Pons (tissue), 1 donor: ENCODE results near the gene AMFR.

Experiments used
- DNase-seq: peaks from one replicate; pipeline ENCODE4 v3.0.0-alpha.2; 2016; ENCODE audit warnings: low spot score

Gene AMFR

DNA sequence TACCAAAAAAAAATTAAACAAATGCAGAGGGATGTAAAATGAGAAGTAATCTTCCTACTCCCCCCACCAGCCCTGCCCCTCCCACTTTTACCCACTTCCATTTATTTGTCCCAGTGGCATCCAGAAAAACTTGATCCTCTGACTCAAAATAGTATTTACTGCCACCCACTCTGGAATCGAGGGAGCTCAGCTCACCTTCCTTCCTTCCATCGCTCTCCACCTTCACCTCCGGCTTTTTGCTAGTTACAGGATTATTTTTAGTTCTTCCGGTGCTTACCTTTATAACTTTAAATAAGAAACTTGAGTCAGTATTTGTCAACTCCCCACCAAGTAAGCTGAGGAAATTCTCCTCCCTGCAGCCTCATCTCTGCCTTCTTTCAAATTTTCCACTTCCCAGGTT is 94.9 kb downstream of the AMFR start:
- no peak for DNase-seq

- no peak for DNase-seq
These were observed 95.5 kb downstream of the AMFR start for GRCh38 chr16:56329887-56330286.

GRCh38 chr16:56328276-56329022 is 96.9 kb downstream of the AMFR start:
- DNase-seq: no peak

GRCh38 chr16:56327929-56328258 is 97.5 kb downstream of the AMFR start:
- DNase-seq: no peak

GRCh38 chr16:56327071-56327928 is 98.0 kb downstream of the AMFR start:
- peak; percentile 56 for DNase-seq

DNA sequence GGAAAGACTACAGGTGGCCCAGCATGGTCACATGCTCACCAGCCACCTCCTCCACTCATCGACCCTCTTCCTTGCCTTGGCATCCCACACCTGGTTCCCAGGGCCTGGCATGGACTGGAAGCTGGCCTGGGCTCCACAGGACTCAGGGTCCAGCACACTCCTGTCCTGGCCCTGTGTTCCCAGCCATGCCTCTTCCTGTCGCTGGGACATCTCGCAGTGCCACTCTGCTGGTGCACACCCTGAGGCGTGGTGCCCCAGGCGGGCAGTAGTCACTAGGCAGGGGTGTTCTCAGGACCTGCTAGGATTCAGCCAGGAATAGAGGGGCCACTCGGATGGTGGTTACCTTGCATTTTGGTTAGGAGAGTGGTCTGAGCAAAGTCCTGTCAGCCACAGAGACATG is 99.4 kb downstream of the AMFR start:
- DNase-seq: no peak

GRCh38 chr16:56324406-56324805 is 100.9 kb downstream of the AMFR start:
- no peak for DNase-seq

- no peak for DNase-seq
These were observed 103.8 kb downstream of the AMFR start for GRCh38 chr16:56321571-56321970.

DNA sequence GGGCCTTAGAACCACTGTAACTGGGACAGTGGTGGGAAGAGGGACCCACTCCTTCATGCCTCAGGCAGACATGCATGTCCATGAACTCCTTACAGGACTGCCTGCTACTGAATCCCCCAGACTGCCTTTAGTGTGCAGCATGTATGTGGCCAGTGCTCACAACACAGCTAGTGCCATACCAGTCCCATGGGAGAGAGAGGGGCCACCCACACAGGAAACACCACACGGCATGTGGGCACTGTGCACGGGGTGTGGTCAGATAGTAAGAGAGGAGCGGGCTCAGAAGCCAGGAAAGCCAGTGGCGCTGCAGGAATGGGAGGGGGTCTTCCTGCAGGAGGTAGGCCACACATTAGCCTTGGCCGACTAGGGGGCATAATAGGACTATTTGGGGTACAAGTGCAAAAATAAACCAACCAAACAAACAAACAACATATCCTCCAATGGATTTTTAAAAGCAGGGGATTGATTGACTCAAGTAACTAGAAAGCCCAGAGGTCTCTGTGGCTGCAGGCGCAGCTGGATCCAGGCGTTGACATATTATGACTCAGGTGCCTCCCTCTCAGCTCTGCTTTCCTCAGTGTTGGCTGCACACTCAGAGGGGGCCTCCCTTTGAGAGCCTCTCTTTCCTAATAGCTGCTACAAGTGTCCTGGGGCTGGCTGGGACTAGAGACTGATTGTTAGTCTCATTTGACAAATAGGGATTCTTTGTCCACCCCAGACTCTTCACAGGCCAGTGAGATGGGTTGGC is 104.4 kb downstream of the AMFR start:
- peak; percentile 57 for DNase-seq

DNA sequence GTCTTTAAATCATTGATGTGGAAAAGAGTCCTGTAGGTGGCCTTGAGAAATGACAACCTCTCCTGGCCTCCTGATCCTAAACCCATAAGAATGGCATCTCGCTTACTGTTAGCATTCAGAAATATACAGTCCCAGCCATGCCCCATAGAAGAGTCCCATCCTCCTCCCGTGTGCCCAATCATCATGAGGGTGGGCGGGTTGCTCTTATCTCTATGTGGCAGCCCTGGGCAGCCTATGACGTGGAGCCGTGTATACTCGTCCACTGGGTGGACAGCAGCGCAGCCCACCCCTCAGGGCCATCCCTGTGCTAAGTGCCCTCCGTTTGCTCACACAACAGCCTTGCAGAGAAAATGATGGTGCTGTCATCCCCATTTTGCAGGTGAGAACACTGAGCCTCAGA is 105.3 kb downstream of the AMFR start:
- DNase-seq: no peak

DNA sequence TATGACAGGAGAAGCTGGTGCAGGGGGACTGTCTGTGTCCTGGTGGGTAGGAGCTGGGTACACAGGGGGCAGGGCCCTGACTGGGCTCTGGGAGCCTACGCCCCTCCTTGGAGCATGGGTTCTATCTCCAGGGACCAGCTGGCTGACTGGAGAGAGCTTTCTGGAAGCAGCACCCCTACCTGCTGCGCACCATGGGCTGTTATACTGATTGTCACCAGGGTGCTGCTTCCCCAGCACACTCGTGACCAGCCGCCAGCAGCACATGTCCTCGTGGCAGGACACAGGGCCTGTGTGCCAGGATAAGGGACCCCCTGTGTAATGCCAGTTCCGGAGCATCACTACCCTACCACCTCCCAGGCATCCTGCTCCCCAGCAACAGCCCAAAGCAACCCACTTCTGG is 106.0 kb downstream of the AMFR start:
- peak; percentile 73 for DNase-seq

GRCh38 chr16:56318827-56319140 is 106.6 kb downstream of the AMFR start:
- DNase-seq: peak; percentile 56

DNA sequence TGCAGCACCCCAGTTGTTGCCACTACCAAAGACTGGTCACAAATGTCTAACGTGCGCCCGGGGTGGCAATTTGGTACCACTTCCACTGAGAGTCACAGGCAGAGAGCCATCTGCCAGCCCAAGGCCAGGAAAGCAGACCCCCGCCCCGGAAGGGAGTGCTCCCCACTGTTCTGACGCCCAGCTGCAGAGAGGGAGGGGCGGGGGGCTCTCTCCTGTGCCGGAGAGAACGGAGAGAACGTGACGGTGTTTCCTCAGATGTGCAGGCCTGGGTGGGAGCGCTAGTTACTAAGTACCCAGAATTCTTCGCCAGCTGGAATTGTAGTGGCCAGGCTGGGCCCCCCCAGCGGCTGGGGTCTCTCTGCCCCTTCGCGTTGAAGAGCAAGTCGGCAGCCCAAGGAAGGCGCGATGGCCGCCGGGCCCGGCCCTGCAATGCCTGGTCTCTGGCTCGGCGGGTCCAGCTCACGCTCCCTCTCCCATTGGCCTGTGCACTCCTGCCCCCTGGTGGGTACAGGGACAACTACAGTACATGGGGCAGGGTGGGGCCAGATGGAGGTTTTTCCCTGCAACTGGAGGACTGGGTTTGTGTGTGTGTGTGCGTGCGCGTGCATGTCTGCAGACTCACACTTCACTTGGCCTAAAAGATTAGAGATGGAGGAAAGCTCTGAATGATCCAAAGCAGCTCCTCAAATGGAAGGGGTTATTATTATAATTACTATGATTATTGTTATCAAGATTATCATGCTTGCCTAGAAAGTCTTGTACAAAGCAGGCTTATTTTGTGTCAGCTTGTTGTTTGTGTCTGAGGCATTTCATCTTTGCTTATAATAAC is 107.1 kb downstream of the AMFR start:
- DNase-seq: peak; percentile 94

- no peak for DNase-seq
These were observed 108.8 kb downstream of the AMFR start for GRCh38 chr16:56316545-56316944.

- DNase-seq: no peak
These were observed 109.4 kb downstream of the AMFR start for GRCh38 chr16:56315955-56316354.

DNA sequence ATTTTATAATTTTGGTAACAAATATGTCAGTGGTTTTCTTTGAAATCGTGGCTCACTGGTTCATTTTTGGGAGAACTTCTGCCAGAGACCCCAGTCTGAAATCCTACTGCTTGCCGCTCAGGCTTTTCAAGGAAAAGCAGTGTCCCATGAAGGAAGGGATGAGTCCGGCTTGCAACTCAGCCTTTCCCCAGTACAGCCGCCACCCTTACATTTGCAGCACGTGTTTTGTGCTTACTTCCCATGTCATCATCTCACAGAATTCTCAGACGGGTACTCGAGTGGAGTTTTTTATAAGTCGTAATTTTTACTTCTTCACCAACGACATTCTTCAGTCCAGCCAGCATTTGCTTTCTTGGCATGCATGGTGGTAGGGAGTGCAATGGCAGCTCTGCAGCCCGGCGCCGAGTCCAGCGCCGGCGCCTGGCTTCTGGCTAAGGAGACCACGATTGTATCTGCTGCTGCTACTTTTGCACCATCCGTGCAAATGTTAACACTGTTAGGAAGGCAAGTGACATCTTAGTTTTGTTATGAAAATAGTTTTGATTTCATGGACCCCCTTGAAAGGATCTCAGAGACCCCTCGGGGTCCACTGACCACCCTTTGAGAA is 111.0 kb downstream of the AMFR start:
- no peak for DNase-seq

- no peak for DNase-seq
These were observed 112.8 kb downstream of the AMFR start for GRCh38 chr16:56312556-56312955.

GRCh38 chr16:56312028-56312300 is 113.4 kb downstream of the AMFR start:
- no peak for DNase-seq
